Iris pigment epithelial cell (primary cell): ENCODE data around the gene ZSCAN21.
A peak's percentile ranks its signal among the peaks of the same experiment; 100 is the strongest.

Source experiments
- DNase-seq: peaks from one replicate; pipeline ENCODE4 v3.0.0-alpha.2; 2011; ENCODE audit warnings: low read depth

ZSCAN21 gene

GRCh38 chr7:100027197-100027596, 22.4 kb upstream of the ZSCAN21 start:
- DNase-seq: no peak

GRCh38 chr7:100029596-100029995, 20.0 kb upstream of the ZSCAN21 start:
- DNase-seq: no peak

DNA sequence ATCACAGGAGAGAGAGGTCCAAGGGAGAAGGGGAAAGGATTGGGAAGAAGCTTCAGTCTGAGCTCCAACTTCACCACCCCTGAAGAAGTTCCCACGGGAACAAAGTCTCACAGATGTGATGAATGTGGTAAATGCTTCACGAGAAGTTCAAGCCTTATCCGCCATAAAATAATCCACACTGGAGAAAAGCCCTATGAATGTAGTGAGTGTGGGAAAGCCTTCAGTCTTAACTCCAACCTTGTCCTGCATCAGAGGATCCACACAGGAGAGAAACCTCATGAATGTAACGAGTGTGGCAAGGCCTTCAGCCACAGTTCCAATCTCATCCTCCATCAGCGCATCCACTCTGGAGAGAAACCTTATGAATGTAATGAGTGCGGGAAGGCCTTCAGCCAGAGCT, 16.0 kb upstream of the ZSCAN21 start:
- no peak for DNase-seq

DNA sequence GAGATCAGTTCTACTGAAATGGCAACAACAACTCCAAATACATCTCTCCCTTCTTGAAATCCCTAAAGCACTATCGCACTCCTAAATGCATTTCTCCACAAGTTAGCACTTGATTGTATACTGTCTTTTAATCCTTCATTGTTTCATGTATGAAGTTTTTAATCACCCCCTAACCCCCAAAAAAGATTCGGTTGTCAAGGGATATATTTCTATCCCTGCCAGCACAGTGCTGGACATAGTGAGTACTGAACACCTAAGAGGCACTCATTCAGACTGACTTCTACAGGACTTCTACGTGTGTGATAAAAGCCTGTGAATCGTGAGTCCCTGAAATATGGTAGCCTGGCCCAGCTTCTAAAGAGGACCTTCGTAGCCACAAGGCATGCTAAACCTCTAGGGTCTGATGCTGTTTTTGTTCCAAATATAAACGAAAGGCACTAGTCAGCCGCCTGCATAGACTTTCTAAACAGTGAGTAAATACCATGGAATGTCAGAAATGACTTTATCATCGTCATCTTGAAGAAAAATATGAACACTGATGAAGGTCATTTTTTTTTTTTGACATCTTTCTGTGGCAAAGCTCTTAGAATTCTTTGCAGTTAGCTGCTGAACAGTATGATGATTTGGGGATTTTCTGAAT, 14.6 kb upstream of the ZSCAN21 start:
- peak; percentile 94 for DNase-seq

DNA sequence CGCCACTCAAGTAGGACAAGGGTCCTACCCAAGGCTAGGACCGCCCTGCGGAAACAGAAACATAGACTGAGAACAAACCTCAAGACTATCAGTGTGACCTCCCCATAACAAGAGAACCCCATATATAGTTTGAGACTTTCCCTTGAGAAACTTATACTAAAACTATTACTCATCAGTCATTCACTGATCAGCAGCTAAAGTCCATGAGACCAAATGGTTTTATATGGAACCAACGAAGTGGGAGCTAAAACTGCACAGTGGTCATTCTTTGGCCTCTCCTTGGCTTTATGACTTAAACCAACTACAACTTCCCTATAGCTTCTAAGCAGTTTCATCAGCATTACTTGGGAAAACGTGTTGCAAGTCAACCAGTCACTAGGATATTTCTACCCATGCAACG, 13.7 kb upstream of the ZSCAN21 start:
- DNase-seq: no peak

GRCh38 chr7:100038326-100038725, 11.2 kb upstream of the ZSCAN21 start:
- DNase-seq: no peak

DNA sequence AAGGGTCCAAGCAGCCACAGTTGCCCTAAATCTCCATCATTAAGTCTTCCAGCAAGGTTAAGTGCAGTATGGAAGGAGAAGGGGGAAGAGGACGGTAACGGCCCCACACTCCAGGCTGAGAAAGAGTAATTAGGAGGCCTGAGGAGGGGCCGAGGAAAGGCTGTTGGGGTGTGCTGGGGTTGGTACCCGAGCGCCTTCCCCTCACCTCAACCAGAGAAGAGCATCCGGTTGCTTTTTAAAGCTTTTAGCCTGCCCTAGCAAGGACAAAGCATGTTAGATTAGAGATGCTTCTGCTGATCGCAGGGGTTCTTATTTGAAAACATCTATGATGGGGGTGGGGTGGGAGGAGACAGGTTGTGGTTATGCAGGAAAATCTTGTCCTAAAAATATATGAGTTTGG, 9.0 kb upstream of the ZSCAN21 start:
- DNase-seq: no peak

GRCh38 chr7:100044718-100045117, 4.9 kb upstream of the ZSCAN21 start:
- no peak for DNase-seq

DNA sequence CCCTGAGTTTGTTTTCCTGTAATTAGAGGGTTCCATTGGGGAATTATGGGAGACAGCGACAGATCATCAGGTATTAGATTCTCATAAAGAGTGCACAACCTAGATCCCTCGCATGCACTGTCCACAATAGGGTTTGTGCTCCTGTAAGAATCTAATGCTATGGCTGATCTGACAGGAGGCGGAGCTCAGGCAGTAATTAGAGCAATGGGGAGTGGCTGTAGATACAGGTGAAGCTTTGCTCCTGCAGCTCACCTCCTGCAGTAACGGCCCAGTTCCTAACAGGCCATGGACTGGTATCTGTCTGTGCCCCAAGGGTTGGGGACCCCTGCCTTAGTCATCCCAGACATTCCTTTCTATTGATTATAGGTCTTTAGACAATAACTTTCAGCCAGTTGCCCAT, 894 bp upstream of the ZSCAN21 start:
- no peak for DNase-seq

GRCh38 chr7:100051611-100052010, 2.0 kb downstream of the ZSCAN21 start:
- DNase-seq: no peak

GRCh38 chr7:100053215-100053614, 3.6 kb downstream of the ZSCAN21 start:
- DNase-seq: peak; percentile 59

GRCh38 chr7:100057006-100057405, 7.4 kb downstream of the ZSCAN21 start:
- DNase-seq: no peak

DNA sequence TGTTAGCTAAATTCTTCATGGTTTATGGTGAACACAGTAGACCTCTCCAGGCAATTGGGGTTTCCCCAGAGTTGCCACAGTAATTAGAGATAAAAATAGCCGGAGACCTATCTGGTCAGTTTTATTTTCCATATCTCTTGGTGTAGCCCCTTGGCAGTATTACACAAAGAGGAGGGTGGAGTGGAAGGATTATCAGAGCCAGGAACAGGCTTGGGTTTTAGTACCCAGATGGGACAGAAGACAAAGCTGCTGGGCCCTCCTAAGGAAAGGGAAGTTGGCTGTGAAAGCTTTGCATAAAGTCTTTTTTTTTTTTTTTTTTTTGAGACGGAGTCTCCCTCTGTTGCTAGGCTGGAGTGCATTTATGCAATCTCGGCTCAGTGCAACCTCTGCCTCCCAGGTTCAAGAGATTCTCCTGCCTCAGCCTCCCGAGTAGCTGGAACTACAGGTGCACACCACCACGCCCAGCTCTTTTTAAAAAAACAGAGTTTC, 9.7 kb downstream of the ZSCAN21 start:
- no peak for DNase-seq

- no peak for DNase-seq
These were observed 12.1 kb downstream of the ZSCAN21 start for GRCh38 chr7:100061518-100062193.

DNA sequence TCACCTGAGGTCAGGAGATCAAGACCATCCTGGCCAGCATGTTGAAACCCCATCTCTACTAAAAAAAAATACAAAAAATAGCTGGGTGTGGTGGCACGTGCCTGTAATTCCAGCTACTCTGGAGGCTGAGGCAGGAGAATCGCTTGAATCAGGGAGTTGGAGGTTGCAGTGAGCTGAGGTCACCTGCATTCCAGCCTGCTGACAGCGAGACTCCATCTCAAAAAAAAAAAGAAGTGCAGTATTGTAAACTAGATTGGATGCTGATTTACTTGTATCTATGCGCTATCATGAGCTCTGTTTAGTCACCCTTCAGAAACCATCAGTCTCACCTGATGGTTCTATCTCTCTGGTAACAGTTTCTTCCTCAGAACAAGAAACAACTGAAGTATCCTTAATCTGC, 13.8 kb downstream of the ZSCAN21 start:
- no peak for DNase-seq

GRCh38 chr7:100064162-100064561, 14.6 kb downstream of the ZSCAN21 start:
- DNase-seq: no peak

DNA sequence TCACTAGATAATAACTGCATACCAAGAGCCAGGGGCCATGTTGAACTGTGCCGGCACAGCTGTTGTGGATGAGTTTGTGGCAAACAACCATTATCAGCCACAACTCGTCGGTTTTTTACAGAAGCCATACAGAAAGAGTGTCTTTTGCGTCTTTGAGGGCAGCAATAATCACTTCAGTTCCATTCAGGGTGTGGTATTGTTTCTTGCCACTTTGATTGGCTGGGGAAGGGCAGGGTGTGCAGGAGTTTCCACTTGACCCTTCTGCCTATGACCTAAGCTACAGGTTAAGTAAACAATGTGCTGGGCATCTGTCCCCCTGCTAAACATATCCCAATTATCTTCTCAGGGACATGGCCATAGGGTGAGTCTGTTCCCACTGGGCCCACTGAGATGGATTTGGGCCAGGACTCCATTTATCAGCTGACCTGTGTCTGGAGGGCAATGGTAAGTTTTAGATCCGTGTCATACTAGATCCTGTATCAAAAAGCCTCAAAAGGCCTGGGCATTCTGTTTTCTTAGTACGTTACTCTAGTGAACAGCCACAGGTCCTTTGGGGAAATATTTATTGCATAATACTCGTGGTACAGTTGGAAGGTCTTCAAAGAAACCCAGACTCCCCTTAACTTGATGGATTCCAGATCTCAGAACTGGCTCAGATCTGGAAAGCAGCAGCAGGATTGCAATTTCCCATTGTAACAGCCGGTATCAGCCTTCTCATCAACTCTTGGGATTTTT, 16.0 kb downstream of the ZSCAN21 start:
- DNase-seq: peak; percentile 70

DNA sequence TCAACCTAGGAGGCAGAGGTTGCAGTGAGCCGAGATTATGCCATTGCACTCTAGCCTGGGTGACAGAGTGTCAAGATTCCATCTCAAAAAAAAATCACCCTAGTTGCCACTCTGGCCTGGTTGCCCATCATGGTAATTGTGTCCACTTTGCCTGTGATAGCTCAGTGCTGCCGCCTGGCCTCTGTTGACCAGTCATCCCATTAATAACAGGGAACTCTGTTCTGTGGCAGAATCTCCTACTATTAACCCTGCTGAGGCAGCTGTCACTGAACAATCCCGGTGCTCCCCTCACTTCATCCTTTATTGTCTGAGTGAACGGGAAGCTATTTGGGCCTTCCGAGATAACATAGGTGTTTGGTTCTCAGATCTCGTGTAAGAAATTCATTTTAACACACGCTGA, 17.4 kb downstream of the ZSCAN21 start:
- no peak for DNase-seq

DNA sequence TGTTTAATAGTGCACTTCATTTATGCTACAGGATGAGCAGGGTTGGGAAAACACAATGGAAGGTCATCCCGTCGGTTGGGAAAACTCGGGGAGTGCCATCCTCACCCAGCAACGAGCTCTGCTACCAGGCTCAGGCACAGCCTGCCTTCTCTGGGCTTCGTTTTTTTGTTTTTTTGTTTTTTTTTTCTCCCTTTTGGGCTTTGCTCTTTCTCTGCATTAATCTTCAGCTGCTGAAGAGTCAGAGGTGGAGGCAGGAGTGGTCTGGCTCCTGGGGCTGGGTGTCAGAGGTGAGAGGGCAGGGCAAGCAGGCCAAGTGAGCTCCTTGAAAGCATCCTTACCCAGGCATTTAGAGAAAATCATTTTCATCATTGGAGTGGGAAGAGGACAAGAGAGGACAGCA, 20.4 kb downstream of the ZSCAN21 start:
- no peak for DNase-seq

GRCh38 chr7:100071018-100071723, 21.6 kb downstream of the ZSCAN21 start:
- DNase-seq: no peak

GRCh38 chr7:100072462-100072861, 22.9 kb downstream of the ZSCAN21 start:
- DNase-seq: no peak

DNA sequence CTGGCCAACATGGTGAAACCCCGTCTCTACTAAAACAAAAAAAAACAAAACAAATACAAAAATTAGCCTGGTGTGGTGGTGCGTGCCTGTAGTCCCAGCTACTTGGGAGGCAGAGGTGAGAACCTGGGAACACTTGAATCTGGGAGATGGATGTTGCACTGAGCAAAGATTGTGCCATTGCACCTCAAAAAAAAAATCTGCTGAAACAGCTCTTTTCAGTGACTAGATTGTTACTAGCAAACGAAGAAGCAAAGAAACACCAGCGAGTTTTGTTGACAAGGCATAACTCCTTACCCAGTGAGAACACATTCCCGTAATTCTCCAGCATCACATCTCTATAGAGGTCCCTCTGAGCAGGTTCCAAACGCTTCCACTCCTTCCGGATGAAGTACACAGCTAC, 25.3 kb downstream of the ZSCAN21 start:
- DNase-seq: no peak

DNA sequence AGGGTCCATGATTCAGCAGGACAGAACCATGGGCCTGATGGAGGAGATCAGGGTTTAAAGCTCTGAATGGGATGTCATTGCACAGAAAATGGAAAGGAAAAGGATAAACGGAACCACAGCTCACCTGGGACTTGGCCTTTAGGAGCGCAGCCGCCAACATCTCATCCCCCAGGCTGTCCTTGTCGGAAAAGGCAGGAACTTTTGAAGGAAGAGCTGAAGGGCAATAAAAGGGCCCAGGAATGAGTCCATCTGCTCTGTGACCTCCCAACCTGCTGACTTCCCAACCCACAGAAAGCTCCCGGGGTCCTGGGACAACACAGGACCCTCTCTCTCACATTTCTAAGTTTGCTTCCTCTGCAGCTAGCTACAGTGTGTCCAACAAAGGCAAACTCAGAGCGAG, 25.8 kb downstream of the ZSCAN21 start:
- no peak for DNase-seq
